Left renal cortex interstitium (tissue), 4 donors: ENCODE measurements around the gene LY86. TPM values are rescaled to one million over a fixed set of nuclear protein-coding genes. Genes with fewer than 3 reads are reported as not detected.

Experiments used
- DNase-seq, 4 donors: peaks; one replicate each; pipeline ENCODE4 v3.0.0-alpha.2; 2013; ENCODE audit warnings: low read depth in 4 of 4, low spot score in 2 of 4, missing footprints in 1 of 4
- polyA plus RNA-seq, 4 donors: library from polyadenylated mRNA; unstranded; fragments of 120-200 nt; gene quantifications; one replicate each; pipeline ENCODE4 v1.2.1, GENCODE V29; 2013; ENCODE audit not compliant: insufficient read length in 4 of 4

LY86 gene
- polyA plus RNA-seq = 1 to 10 TPM; 1.1 to 1.7 (median 1.5) TPM

DNA sequence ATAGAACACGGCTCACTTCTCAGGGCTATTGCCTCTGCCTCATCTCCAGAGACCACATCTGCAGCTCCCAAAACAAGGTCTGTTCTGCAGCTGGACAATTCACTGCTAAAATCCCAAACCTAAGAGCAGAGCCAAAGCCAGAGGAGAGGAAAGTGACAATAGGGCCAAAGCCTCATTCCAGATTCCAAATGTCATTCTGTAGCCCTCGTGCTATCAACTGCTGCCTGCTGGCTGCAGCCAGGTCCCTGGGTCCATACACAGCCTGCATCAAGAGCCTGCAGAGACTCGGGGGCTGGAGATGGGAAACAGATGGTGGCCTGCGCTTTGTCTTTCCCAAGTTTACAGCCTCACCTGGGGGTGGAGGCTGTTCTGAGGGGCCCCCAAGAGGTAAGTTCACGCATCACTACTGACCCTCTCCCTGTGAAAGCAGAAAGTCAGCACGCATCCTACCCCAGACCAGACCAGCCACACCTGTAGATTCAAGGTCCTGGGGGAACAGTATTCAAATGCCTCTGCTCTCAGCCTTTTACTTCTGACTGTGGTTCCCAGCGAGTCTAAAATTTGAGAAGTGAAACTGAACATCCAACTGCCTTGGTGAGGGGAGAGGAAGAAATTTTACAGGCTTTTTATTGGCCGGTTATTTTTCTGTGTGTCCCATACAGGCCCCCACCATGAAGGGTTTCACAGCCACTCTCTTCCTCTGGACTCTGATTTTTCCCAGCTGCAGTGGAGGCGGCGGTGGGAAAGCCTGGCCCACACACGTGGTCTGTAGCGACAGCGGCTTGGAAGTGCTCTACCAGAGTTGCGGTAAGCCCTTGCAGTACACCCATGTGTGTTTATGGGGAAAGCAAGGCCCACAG, at the start of gene LY86:
TSS of gene LY86 (plus strand) at position 657 of the 860 bp plus-strand sequence. CDS start at position 672, 15 bp downstream.
- no peak for DNase-seq

DNA sequence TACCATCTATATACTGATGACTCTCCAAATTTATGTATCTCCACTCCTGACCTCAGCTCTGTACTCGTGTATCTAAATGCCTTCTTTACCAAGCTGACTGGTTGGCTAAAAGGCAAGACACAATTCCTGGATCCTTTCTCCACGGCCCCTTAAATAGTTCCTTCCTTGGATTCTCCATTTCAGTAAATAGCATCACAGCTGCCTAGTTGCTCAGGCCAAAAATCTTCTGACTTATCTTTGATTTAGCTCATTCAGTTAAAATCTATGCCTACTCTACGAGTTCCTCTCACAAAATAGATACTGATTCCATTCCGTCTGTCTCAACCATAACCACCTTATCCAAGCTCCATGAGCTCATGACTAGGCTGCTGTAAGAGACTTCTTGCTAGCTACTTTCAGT, 49.5 kb upstream of the LY86 start:
- no peak for DNase-seq

DNA sequence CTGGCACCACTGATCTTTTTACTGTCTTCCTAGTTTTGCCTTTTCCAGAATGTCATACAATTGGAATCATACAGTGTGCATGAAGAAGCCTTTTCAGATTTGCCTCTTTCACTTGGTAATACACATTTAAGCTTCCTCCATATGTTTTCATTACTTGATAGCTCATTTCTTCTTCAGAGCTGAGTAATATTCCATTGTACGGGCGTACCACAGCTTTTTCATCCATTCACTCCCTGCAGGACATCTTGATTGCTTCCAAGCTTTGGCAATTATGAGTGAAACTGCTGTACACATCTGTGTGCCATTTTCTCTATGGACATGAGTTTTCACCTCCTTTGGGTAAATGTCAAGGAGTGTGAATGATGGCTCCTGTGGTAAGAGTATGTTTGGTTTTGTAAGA, 46.2 kb upstream of the LY86 start:
- DNase-seq = no peak

DNA sequence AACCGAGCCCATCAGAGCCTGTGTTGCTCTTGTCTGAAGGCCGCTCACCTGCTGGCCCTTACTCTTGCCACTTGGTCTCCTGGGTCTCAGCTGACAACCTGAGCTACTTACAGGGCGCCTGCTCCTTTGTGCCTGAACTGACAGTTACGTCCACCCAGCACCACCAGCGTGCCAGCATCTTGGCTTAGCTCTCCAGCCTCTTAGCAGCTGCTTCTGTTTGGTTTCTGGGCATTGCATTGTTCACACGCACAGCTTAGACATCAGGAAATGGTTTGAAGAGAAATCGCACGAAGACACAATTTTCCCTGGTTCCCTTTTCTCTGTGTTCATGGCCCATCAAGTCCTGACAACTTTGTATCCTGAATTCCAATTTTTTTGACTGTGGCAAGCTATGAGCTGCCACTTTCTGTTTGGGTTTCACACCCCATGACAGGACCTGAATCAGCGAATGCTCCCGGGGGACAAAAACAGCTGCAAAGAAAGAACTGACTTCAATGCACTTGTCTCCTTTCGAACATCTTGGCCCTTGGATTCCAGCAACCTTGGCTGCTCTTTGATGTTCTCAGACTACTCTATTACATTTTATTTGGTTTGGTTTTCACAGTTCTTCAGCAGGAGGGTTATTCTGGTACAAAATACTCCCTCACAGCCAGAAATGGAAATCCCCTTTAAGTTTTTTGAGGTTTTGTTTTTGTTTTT, 45.2 kb upstream of the LY86 start:
- DNase-seq = no peak

DNA sequence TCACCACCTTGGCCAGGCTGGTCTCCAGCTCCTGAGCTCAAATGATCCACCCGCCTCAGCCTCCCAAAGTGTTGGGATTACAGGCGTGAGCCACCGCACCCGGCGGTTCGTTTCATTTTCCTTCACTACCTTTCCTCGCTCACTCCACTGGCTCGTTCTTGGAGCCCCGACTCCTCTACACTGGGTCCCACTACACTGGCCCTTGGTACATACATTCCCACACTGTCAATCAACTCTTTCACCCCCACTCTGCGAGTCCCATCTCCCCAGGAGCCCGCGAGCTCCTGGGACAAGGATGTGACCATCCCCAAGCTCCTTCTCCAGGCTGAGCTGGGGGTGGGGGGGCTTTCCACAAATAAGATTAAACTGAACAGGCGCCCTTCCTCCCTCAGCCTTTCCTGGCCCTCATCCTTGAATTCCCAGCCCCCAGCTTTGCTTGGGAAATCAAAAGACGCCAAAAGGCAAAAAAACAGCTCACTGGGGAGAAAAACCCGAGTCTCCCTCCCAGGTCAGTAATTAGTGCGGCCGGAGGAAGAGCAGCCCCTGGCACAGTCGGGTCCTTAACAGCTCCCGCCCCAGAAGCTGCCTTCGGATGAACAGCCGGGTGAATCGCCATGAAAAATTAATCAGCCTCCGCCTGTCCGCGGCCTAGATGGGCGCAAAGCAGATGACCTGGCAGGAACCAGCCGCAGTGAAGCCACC, 42.8 kb upstream of the LY86 start:
- DNase-seq = no peak

DNA sequence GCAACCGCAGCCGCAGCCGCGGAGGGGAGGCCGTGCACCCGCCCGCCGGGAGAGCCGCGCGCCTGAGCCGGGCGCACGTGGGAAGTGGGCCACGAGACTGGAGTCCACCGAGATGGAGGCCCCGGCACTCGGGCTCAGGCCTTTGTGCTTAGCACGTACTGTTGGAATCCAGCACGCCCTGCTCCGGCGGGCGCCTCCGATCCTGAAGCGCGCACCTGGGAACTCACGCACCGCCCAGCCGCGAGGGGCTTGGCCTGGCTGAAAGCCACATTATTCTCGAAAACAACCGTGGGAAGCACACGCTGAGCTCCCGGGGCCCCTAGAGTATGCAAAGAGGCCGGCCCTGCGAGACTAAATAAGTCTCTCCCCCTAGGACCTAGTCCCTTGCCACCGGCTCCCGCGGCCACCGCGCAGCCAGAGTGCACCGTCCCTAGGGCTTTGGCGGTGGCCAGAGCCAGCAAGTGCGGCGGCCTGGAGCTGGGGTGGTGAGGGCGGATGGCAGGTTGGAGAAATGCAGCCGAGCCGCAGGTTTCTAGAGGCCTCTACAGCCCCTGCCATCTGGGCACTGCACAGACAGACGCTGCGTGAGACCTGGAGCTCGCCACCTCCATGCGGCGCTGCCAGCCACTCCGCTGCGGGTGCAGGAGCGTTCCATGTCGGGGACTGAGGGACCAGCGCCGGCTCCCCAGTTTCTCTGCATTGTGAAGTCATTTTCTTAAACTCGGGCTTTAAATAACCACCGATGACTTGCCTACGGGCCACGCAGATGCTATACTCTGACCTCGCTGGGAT, 42.0 kb upstream of the LY86 start:
- peak in 3 of 4 donors; percentile 24 to 76 (median 32) for DNase-seq

DNA sequence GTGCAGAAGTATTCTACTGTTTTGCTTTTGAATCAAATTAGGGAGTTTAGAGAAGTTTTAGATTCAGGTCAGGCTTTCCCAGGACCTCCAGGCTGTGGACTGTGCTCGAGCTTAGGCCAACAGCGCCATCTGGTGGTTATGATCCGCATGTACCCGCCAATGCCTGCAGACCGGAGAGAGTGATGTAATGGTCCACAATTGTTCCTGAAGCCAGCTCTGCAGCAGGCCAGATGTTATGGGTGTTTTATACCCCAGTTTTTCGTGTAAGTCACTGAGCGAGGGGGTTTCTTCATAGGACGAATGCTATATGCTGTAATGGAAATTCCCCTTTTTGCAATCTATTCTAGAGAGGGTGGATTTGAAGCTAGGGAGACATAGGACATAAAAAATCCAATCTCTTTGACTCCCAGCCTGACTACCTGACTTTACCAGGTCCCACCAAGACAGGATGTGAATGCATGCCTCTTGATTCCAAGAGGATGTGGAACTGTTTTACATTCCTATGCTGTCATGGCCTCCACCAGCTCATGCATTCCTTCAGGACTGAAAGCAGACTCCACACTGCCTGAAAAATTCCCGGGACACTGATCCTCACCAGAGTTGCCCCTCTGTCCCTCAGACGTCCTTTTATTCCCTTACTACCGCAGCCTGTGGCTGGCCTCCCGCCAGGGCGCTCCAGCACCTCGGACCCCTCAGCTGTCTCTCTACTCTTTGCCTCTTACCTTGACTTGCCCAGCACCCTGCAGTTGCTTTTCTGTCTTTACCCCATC, 41.2 kb upstream of the LY86 start:
- peak in 3 of 4 donors; percentile 74 to 89 (median 83) for DNase-seq

DNA sequence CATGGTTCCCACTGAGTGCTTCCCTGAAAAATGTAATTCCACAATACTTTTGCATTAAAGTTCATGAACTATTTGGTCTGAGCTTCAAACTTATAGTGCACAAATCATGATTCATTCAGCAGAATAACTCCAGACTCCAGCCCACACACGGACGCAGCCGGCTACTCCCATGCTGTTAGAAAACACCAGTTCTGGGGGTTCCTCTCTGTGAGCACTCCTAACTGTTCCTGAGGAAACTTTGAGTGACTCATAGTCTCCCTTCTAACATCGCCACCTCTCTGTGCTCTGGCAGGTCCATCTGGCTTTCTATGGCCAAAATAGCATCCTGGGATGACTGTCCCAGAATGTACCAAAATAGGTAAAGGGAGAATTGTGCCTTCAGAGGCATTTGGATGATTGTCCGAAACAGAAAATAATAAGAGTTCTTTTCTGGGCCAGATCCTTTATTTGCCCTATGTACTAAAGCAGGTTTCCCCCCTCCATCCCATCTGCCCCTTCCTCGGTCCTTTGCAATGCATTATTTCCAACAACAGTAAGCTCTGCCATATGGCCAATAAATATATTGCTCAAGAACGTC, 32.3 kb upstream of the LY86 start:
- no peak for DNase-seq

DNA sequence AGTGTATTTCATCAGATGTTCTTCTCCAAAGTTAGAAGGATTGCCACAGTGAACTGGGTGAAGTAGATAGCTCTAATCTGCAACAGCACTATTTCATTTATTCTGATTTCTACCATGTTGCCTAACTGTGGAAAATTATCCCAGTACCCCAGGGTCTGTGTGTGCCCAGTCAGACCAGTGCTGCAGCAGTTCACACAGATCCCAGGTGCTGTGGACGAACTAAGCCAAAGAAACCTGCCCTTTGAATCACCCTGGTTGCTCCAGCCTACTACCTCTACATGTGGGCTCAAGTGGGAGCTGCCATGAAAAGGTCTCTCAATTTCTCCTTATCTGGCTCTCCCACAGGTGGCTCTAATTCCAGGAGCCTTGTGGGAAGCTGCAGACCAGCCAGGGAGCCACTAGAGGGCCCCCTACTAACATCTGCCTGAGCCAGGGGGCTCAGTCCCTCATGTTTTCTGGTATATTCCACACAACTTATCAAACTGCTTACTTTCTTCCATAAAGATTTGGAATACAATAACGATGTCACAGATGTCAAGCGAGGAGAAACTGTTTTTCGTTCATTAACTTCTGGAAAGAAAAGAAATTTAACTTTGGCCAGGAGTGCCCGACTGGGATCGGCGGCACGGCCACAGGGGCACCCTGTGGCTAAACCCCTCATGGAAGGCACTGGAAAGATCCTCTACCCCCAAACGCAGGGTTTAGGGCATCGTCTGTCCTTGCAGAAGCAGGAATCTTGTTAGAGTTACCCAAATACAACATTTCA, 31.6 kb upstream of the LY86 start:
- peak in 2 of 4 donors; percentile 28 to 49 for DNase-seq

DNA sequence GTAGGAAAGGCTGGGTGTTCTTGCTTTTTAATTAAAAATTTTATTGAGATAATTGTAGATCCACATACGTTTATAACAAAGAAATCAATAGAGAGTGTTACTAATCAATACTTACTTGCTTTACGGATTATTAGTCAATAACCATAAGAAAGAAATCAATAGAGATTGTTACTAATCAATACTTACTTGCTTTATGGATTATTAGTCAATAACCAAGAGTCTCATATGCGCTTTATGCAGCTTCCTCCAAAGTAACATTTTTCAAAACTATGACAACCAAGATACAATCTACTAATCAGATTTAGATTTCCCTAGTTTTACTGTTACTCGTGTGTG, 31.0 kb upstream of the LY86 start:
- DNase-seq = no peak

DNA sequence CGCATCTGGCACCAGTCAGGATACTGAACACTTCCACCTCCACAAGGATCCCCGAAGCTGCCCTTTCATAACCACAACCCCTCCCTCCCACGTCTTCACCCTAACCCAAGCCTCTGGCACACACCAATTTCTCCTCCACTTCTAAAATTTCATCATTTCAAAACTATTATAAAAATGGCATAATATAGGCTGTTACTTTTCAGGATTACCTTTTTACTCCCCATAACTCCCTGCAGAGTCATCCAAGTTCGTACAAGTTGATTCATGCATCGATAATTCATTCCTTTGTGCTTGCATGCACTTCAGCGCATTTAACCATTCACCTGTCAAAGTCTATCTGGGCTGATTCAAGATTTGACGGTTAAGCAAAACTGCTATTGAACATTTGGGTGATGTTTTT, 30.6 kb upstream of the LY86 start:
- no peak for DNase-seq

DNA sequence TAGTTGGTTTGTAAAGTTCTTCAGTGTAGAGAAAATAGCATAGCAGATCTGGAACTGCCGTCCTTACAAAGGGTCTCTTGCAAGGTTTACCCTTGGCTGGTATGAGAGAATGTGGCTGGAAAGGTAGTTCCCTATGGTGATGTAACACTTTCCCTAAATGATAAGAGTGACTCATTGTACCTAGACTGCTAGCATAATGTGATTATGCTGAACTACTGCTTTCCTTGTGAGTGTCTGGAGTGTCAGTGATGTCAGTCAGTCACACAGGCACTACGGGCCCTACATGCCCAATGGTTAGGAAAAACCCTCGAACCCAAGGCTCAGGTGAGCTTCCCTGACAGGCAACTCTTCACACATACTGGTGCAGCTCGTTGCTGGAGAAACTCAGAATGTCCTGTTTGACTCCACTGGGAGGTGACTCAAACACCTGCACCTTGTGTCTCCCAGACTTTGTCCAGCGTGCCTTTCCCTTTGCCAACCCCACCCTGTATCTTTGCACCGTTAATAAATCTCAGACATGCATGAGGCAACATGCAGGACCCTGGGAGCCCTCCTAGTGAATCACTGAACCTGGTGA, 28.4 kb upstream of the LY86 start:
- DNase-seq = no peak

DNA sequence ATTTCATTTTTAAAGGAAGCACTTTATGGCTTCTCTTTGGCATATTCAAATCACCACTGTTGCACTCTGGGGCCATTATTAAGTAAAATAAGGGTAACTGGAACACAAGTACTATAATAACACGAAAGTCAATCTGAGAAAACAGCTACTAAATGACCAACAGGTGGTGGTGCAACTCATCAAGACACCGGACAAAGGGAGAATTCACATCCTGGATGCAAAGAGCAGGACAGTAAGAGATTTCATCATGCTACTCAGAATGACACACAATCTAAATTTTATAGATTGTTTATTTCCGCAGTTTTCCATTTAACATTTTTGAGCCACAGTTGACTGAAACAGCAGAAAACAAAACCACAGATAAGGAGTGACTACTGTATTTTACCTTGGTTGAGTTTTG, 27.6 kb upstream of the LY86 start:
- no peak for DNase-seq

DNA sequence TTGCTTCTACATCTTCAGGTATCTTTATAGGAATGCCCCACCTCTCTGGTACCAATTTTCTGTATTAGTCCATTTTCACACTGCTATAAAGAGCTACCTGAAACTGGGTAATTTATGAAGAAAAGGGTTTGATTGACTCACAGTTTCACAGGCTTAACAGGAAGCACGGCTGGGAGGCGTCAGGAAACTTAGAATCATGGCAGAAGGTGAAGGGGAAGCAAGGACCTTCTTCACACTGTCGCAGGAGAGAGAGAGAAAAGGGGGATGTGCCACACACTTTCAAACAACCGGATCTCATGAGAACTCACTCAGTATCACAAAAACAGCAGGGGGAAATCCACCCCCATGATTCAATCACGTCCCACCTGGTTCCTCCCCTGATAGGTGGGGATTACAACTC, 24.4 kb upstream of the LY86 start:
- DNase-seq = no peak

DNA sequence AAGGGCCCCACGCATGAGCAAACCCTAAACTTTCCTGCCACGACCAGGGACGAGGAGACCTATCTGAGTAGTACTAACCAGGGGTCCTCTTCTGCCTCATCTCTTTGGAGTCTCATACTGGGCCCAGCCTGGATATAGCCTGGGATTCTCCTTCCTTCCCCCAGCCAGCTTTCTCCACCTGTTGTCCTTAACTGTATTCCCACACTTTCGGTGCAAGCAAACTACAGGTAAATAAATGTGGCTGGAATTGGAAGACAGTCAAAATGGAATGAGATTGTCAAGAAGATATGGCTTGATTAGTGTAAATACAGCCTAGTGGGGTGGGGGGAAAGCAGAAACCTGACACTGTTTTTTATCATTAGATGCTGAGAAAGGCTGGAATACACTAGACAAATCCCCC, 23.5 kb upstream of the LY86 start:
- DNase-seq = no peak

DNA sequence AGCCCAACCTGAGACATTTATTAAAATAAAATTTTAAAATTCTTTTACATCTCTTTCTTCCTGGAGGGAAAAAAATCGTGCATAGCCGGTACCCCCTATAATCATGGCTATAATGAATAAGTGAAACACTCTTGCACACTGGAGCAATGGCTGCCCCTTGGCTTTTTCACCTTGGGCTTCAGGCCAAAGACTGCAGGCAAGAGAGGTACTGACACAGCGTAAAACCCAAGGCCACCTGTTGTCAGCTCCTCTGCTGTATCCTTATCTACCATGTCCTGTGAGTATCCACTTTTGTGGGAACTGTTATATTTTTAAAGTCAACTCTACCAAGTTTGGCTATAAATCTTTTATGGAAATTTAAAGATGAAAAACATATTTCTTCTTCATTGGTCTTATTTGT, 23.0 kb upstream of the LY86 start:
- no peak for DNase-seq

DNA sequence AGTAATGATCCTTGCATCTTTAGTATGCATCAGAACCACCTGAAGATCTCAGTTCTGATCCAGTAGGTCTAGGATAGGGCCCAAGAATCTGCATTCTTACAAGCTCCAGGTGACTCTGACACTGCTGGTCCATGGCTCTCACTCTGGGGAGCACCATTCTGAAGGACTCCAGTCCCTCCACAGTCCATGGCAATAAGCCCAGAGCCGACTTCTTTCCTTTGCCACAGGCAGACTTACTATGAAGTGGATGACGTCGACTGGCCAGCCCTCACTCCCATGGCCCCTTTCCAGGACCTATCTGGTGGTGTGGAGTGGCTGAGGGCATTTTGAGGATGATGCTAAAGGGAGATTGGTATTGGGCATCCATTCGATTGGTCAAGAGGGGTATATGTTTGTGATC, 21.8 kb upstream of the LY86 start:
- DNase-seq = no peak

DNA sequence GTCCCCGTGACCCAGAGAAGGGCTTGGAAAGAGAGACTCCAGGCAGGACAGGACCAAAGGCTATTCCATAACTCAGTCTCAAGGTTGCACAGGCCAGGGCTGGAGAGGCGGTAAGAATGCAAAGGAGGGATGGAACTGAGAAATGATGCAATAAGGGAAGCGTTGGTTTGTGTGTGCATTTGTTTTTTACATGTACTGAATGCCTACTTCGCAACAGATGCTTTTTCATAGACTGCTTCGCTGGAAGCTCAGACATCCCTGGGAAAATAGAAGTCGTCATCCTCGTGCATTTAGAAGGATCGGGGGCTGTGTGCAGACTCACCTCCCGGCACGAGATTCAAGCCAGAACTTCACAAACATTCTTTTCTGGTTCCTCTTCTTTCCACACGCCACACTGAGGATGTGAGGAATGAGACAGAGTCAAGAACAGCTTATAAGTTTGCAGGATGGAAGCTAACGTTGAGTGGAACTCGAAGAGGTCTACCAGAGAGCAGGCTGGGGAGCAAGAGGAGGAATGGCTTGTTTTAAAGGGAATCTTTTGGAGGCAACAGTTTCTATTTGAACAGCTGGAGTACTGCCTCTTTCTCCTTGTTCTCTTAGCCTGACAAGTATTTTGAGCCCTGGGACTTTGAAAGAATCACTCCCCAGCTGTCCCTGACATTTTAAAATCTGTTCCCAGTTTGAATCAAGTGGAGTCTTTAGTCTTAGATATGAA, 19.3 kb upstream of the LY86 start:
- DNase-seq = no peak
